Measurements from ENCODE around the gene GINS1. TPM values are rescaled to one million over a fixed set of nuclear protein-coding genes. Genes with fewer than 3 reads are reported as not detected.
A peak's percentile ranks its signal among the peaks of the same experiment; 100 is the strongest.

Gene GINS1
- 0.94 TPM for total RNA-seq
- long read RNA-seq = 0 reads

DNA sequence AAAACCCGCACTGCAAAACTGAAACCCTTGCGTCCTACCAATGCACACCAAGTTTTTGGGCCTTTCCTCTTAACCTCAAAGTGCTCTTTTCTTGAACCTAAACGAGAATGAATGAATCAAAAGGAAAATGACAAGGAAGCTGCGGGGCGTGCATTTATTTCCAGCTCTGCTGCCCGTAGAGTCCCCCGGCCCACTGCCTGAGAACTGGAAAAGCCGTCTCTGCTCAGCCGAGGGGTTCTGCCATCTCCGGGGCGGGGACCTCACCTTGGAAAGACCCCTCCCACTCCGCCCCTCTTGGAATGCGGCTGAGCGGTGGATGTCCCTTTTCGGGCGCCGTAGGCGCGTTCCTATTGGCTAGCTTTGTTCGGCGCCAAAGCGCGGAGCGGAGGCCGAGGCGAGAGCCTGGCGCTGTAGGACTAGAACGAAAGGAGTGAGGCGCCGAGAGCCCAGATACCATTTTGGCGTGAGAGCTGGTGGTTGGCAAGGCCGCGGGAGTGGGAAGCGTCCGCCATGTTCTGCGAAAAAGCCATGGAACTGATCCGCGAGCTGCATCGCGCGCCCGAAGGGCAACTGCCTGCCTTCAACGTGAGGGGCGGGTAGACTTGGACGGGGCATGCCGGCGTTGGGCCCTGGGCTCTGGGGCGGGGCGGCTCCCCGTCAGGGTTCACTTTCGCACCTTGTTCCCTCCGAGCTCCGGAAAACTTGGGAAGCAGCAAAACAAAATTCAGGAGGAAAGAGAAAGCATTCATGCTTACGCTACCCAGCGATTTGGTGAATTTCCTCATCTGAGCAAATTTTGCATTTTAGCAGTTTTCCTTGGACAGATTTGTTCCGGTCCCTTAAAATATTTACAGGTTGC is at the start of gene GINS1:
Gene GINS1 (plus strand): TSS at position 363 of the 859 bp plus-strand sequence. CDS start 148 bp downstream, at position 511.
- intact Hi-C loops (cut with micrococcal nuclease) = no loop called here
- DNase-seq (peak; percentile 86), ATAC-seq (peak; percentile 97)

DNA sequence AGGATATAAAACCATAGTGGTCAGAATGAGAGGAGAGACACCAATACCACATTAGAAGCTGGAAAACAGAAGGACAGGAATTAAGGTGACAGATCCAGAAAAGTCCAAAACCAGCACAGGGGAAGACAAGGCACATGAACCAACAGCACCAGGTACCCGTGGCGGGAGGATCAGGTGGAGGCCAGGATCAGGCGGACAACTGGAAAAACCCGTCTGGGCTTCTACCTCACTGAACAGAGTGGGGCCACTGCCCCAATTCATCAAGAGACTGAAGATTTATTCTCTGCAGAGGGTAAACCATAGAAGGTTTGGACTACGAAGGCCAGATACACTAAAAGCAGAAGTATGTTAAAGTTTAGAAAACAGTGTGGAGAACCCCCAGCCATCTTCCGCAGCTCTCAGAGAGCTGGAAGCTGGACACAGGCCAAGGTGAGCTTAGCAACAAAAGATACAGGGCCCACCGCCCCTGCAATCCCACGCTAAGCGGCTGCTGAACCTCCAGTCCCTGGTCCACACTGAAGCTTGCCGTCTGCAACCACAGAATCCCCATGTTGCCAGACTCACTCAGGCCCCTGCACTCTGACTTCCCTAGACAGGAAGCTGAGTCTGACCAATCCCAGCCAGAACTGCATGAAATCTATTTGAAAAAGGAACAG is 46.7 kb upstream of the GINS1 start:
- no peak for DNase-seq

DNA sequence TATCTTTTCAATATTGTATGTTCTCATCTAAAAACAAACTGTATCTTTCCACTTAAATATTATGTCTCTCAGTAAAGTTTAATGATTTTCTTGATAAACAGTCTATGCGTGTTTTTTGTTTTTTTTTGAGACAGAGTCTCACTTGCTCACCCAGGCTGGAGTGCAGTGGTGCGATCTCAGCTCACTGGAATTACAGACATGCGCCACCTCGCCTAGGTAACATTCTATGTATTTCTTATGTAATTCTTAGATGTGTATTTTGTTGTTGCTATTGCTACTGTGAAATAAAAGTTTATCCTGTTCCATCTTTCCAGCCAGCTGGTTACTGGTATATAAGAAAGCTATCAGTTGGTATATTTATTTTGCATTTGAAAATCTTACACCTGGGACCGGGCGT is 46.2 kb upstream of the GINS1 start:
- intact Hi-C loops (cut with micrococcal nuclease) = no loop called here
- ATAC-seq (no peak), DNase-seq (no peak)

More for the DNA sequence above, 46.7 kb upstream of the GINS1 start:
- intact Hi-C loops (cut with micrococcal nuclease) = no loop called here
- ATAC-seq = peak; percentile 32

DNA sequence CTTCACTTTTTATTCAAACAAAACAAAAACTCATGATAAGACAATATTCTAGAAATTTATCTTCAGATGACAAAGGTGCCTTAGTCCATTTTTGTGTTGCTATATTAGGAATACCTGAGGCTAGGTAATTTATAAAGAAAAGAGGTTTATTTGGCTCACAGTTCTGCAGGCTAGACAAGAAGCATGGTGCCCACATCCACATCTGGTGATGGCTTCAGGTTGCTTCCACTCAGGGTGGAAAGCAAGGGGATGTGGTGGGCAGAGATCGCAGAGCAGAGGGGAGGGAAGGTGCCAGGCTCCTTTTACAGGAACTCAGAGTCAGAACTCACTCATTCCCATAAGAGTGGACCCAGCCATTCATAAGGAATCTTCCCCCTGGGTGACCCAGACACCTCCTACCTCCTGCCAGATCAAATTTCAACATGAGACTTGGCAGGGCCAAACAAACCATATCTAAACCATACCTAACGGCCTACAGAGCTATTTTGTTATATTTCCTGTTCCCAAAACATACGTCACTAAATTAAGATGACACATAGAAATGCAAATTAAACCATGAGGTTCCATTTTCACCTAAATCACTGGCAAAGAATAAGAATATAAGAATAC is 43.2 kb upstream of the GINS1 start:
- intact Hi-C loops (cut with micrococcal nuclease) = no loop called here
- DNase-seq (no peak), ATAC-seq (no peak)

DNA sequence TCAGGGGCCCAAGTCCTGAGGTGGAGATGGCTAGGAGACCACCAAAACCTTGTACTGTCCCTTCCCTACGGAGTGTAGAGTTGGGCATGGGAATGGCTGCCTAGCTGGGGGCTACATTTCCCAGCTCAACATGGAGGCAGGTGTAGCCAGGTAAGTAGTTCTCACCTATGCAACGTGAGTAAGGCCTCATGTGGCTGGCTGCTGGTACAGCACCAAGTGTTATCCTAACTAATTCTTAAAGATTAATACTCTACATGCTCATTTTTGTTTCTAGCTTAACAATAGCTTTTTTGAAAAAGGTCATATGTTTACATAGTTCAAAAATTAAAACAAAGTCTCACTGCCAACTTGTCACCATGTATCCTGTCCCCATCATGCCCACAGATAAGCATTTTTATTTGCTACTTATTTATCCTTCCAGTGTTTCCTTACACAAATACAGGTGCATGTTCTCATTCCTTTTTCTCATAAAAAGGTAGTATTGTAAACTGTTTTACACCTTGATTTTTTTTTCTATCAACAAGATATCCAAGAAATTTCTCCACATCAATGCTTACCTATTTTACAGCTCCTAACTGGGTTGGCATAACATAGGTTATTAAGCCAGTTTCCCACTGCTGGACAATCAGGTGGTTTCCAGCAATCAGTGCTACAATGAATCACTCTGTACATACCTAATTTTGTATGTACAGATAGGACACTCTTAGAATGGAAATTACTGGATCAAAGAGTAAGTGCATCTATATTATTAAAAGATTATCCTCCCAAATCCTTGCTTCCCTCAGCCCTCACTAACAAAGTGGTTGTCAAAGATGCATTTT is 42.4 kb upstream of the GINS1 start:
- DNase-seq (no peak), ATAC-seq (no peak)
- intact Hi-C loops (cut with micrococcal nuclease) = no loop called here

DNA sequence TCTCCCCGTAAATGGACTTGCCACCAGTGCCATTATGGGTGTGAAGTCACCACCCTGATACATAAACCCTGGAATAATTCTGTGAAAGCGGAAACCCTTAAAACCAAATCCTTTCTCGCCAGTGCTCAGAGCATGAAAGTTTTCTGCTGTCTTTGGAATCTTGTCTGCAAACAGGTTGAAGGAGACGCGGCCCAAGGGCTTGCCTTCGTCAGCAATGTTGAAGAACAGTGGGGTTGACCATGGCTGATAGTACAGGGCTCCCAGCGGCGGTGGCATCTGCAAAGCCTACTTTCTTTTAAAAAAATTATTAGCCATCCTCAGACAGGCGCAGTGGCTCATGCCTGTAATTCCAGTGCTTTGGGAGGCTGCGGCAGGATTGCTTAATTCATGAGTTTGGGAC is 38.9 kb upstream of the GINS1 start:
- DNase-seq (no peak), ATAC-seq (no peak)
- intact Hi-C loops (cut with micrococcal nuclease) = no loop called here

DNA sequence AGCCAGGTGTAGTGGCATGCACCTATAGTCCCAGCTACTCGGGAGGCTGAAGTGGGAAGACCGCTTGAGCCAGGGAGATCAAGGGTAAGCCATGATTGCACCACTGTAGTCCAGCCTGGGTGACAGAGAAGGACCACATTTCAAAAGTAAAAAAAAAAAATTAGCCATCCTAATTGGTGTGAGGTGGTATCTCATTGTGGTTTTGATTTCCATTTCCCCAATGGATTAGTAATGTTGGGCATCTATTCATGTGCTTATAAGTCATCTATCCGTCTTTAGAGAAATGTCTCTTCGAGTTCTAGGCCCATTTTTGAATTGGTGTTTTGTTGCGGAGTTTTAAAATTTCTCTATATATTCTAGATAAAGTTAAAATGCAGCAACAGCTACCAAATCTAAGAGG is 38.5 kb upstream of the GINS1 start:
- intact Hi-C loops (cut with micrococcal nuclease) = no loop called here
- no peak for ATAC-seq
- DNase-seq = no peak

DNA sequence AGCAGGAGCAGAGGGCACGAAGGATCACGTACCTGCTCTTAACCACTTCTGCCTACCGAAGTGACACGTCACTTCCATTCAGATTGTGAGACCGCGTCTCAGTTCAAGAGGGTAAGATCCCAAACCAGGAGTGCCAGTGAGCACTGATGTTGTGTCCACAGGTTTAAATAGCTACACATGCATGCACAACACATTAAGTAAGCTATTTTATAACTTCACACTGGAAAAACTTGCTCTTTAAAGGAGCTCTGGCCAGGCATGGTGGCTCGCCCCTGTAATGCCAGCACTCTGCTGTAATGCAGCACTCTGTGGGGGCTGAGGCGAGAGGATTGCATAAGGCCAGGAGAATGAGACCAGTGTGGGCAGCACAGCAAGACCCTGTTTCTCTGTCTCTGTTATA is 37.9 kb upstream of the GINS1 start:
- DNase-seq (no peak), ATAC-seq (no peak)
- intact Hi-C loops (cut with micrococcal nuclease) = no loop called here

DNA sequence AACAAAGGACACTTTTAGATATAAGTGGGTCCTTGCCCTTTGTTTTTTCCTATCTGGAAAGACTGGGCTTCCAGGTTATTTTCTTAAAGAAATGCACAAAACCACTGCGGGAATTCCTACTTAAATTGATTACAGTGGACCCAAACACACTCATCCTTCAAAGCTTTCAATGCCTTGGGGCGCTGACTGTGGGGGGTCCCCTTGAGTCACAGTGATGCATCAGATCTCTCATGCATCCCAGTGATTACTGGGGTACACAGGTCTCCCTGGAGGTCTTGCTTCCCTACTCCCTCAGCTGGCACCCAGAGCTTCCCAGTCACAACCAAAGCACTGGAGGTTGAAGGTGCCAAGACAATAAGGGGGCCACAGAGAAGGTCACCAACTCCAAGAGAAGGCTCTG is 37.5 kb upstream of the GINS1 start:
- intact Hi-C loops (cut with micrococcal nuclease) = no loop called here
- DNase-seq (no peak), ATAC-seq (no peak)

DNA sequence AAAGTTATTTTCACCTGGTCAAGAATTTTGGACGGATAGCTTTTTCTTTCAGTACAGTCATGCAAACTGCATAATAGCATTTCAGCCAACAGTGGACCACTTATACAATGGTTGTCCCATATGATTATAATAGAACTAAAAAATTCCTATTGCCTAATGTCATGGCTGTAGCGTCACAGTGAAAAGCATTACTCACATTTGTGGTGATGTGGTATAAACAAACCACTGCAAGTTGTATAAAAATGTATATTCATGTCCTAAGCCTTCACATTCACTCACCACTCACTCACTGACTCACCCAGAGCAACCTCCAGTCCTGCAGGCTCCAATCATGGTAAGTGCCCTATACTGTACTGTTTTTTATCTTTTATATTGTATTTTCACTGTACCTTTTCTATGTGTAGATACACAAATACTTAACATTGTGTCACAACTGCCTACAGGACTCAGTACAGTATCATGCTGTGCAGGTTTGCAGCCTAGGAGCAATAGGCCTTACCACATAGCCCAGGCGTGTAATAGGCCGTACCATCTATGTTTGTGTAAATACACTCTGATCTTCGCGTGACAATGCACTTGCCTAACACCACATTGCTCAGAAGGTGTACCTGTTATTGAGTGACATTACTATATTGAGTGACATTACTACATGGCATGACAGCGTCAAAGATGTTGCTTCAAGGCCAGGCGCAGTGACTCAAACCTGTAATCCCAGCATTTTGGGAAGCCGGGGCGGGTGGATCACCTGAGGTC is 34.7 kb upstream of the GINS1 start:
- DNase-seq (no peak), ATAC-seq (no peak)
- intact Hi-C loops (cut with micrococcal nuclease) = no loop called here

DNA sequence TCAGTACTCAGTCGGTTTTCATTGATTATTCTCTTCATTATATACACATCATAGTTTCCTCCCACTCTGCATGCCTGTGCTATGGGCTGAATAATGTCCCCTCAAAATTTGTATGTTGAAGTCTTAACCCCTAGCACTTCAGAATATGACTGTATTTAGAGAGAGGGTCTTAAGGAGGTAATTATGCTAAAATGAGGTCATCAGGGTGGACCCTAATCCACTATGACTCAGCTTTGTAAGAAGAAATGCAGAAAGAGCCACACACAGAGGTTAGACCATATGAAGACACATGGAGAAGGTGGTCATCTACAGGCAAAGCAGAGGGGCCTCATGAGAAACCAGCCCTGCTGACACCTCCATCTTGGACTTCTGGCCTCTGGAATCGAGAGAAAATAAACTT is 32.6 kb upstream of the GINS1 start:
- intact Hi-C loops (cut with micrococcal nuclease) = no loop called here
- ATAC-seq (no peak), DNase-seq (no peak)

DNA sequence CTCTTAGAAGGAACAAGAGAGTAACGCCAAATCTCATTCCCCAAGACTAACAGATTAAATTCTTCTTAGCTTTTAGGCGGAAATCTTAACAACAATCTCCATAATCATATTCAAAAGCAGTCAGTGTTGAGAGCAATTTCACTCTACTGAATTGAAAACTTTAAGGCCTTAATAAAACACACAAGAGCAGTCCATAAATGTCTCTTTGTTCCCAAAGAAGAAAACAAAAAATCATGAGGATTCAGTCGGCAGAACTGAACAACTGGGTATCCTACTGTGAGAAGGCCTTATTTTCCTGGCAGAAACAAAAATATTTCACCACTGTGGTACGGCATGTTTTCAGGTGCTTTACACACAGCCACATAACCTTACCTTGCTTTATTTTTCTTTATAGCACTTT is 31.2 kb upstream of the GINS1 start:
- intact Hi-C loops (cut with micrococcal nuclease) = no loop called here
- no peak for ATAC-seq
- DNase-seq = no peak

DNA sequence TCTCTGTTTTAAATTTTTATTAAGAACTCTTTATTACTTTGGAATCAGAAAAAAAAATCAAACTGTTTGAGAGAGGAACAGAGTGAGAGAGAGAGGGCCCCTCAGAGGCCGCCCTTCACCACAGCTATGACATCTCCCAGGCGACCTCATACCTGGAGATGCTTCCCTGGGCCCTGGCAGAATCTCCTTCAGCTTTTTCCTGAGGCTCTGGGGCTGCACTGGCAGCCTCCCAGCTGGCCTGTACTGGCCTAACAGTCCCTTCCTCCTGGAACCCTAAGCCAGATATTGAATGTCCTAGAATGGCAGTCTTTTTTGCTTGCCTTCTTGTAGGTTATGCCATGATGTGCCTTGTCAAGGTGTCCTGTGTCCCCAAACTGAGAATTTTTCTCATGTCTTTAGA is 30.6 kb upstream of the GINS1 start:
- ATAC-seq (no peak), DNase-seq (no peak)
- intact Hi-C loops (cut with micrococcal nuclease) = no loop called here

DNA sequence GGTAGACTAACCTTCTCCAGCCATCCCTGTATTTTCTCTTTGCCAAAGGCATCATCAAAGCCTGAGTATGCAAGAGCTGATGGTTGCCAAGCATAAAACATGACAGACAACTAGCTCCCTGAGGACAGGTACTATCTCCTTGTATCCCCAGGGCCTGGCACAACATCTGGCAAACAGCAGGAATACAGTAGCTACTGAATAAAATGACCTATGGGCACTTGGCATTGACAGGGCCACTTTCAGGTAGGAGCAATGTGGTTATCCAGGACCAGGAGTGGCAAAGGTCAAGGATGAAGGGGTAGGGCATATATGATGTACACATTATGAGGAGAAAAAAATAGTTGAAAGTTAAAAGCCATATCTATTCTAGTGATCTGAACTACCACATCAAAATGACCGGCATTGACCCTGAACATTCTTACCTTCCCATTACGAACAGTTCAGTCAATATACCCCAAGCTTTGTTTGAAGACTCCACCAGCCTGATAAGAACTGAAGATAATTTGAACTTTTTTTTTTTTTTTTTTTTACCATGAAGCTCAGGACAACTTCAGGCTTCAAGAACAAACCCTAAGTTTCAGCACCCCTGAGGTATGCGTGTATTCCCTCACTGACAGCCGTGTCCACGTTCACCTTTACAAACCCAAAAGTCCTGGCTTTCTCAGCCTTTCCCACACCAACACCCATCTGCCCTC is 29.1 kb upstream of the GINS1 start:
- no peak for ATAC-seq
- no peak for DNase-seq
- intact Hi-C loops (cut with micrococcal nuclease) = no loop called here

DNA sequence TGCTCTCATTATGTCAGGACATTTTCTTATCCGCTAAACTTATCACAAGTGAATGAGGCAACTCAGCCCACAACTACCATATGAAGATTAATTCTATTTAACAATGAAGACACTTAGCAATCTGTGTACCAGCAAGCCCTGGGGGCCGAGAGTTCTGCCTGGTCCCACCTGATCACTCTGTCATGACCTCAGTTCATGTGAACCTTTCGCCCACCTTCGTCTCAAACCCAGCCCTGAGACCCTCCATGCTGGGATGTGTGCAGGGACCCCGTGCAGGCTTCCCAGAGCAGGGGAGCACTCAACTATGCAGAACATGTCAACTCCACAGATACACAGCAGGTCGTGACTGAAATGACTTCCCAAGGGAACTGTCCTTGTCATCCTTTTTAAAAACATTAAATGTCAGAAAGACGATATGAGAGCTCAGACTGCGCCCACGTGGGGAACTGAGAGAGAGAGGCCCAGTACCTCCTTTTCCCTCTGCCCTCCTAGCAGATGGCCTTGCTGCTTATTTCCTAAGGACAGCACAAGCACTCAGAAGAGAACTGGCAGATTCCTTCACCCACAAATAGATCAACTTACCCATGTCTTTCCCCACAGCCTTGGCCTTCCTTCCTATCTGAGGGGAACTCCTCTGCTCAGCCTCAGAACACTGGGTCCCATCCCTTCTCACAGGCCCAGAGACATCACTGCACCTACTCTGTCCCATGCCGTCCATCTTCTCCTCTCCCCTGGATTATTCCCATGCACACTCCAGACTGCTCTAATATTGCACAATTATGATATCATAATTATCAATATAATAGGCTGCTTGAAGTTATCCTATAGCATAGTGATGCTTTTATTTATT is 28.4 kb upstream of the GINS1 start:
- ATAC-seq (no peak), DNase-seq (no peak)
- intact Hi-C loops (cut with micrococcal nuclease) = no loop called here

DNA sequence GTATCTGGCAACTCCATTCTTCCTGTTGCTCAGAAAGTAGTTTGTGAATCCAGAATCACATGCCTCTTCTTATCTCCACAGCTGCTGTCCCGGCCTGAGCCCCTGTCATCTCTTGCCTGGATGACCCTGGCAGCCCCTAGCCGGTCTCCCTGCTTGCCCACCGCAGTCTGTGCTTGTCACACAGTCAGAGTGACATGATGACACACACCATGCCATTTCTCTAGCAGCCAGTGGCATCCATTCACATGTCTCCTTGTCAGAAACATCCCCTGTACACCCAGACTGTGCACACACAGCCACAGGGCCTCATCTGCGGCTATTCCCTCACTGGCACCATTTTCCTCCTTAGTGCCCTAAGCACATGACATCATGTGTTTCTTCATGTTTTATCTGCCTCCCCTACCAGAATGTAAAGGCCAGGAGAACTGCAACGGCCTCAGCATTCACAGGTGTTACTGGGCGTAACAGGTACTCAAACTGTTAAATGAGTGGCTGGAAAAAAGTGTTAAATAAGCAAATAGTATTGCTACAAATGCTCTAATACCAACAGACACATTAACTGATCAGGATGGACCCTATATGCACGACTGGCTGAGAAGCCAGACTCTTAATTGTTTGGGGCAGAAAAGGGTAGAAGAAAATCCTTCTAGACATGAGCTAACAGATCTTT is 26.4 kb upstream of the GINS1 start:
- DNase-seq (no peak), ATAC-seq (peak; percentile 31)
- intact Hi-C loops (cut with micrococcal nuclease) = no loop called here
